Measurements from ENCODE around the gene SERPINA12. TPM values are rescaled to one million over a fixed set of nuclear protein-coding genes. Genes with fewer than 3 reads are reported as not detected.

Gene SERPINA12
- total RNA-seq, 1 donor from 2014 or later = not detected

GRCh38 chr14:94448071-94448808 is 61.0 kb downstream of the SERPINA12 start:
- no peaks in the 10 kb centered on the region for H3K4me1 ChIP-seq
- no peaks in the 10 kb centered on the region for H3K36me3 ChIP-seq
- H3K4me3 ChIP-seq = no peak overlapping the region
- intact Hi-C loops (cut with DNase I) = no loop called here
- no peak overlapping the region for H3K27ac ChIP-seq
- TF ChIP-seq CTCF (IDR thresholded peaks at IDR 0.05) = no peak
- DNase-seq (no peak), ATAC-seq (no peak)
- peaks cover 4% of the 10 kb centered on the region for H3K27me3 ChIP-seq
- no peaks in the 10 kb centered on the region for H3K9me3 ChIP-seq

- H3K27me3 ChIP-seq = peaks cover 4% of the 10 kb centered on the region
- intact Hi-C loops (cut with DNase I) = no loop called here
- TF ChIP-seq CTCF (IDR thresholded peaks at IDR 0.05) = no peak
Measured at GRCh38 chr14:94447206-94447605, 62.1 kb downstream of the SERPINA12 start.

GRCh38 chr14:94446126-94446525 is 63.1 kb downstream of the SERPINA12 start:
- no peak for DNase-seq
- no peaks in the 10 kb centered on the region for H3K36me3 ChIP-seq
- intact Hi-C loops (cut with DNase I) = no loop called here
- no peaks in the 10 kb centered on the region for H3K4me1 ChIP-seq
- no peak overlapping the region for H3K4me3 ChIP-seq
- TF ChIP-seq CTCF (IDR thresholded peaks at IDR 0.05) = no peak
- ATAC-seq = no peak
- no peaks in the 10 kb centered on the region for H3K9me3 ChIP-seq
- H3K27ac ChIP-seq = no peak overlapping the region
- H3K27me3 ChIP-seq = peaks cover 4% of the 10 kb centered on the region

More at GRCh38 chr14:94447206-94447605, 62.1 kb downstream of the SERPINA12 start:
- Histone ChIP-seq H3K4me3 (no peak overlapping the region), H3K4me1 (no peaks in the 10 kb centered on the region), H3K9me3 (no peaks in the 10 kb centered on the region), H3K36me3 (no peaks in the 10 kb centered on the region), H3K27ac (no peak overlapping the region)
- no peak for ATAC-seq
- DNase-seq = no peak

GRCh38 chr14:94445003-94445402 is 64.3 kb downstream of the SERPINA12 start:
- peaks cover 4% of the 10 kb centered on the region for H3K27me3 ChIP-seq
- no peak overlapping the region for H3K27ac ChIP-seq
- no peak for ATAC-seq
- intact Hi-C loops (cut with DNase I) = no loop called here
- no peak for DNase-seq
- H3K9me3 ChIP-seq = no peaks in the 10 kb centered on the region
- TF ChIP-seq CTCF (IDR thresholded peaks at IDR 0.05) = no peak
- H3K4me3 ChIP-seq = no peak overlapping the region
- H3K4me1 ChIP-seq = no peaks in the 10 kb centered on the region
- no peaks in the 10 kb centered on the region for H3K36me3 ChIP-seq

- H3K4me3 ChIP-seq = no peak overlapping the region
- H3K4me1 ChIP-seq = no peaks in the 10 kb centered on the region
- H3K9me3 ChIP-seq = no peaks in the 10 kb centered on the region
- DNase-seq = no peak
- no peak for ATAC-seq
- H3K27me3 ChIP-seq = peaks cover 17% of the 10 kb centered on the region
- no peaks in the 10 kb centered on the region for H3K36me3 ChIP-seq
- H3K27ac ChIP-seq = no peak overlapping the region
- TF ChIP-seq CTCF (IDR thresholded peaks at IDR 0.05) = no peak
- intact Hi-C loops (cut with DNase I) = no loop called here
Measured at GRCh38 chr14:94441531-94442205, 67.6 kb downstream of the SERPINA12 start.
